ENCODE measurements around the gene LRRK2.
"Not testable (repeated sequence)": the region's sequence is repeated elsewhere in the genome, so short reads cannot be mapped to it uniquely, and the experiment has no call there.

The LRRK2 gene

DNA sequence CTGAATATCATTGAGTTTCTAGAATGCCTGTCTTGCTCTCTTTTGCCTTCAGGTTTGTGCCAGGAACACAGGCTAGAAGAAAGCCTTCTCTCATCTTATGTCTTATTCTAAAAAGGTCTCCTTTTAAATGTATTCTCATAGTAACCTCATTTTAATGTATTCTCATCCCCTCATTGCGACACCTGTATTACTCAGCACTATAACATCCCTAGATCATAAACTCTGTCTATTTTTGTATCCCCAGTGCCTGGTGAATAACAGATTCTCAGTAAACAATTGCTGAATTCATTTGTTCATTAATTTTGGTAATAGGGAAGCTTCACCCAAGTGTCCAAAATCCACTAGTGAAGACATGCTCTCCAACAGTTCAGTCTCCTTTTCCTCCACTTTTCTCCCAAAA lies 8.8 kb upstream of the LRRK2 start:
- no peak for DNase-seq

- DNase-seq: no peak
Observed at GRCh38 chr12:40216516-40217288, 8.1 kb upstream of the LRRK2 start.

DNA sequence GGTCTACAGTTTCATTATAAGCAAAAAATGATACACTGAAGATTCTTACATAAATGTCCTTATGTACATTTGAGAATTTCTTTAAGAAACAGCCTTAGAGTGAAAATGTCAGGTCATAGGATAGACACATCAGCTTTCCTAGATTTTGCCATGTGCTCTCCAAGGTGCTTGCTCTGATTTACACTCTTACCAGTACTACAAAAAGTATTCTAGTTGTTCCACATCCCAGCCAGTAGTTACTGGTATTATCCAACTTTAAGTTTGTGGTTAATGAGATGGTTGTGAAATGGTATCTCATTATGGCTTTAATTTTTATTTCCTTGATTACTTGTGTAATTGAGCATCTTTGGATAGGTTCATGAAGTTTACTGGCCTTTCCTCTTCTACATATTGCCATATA lies 5.0 kb upstream of the LRRK2 start:
- no peak for DNase-seq

DNA sequence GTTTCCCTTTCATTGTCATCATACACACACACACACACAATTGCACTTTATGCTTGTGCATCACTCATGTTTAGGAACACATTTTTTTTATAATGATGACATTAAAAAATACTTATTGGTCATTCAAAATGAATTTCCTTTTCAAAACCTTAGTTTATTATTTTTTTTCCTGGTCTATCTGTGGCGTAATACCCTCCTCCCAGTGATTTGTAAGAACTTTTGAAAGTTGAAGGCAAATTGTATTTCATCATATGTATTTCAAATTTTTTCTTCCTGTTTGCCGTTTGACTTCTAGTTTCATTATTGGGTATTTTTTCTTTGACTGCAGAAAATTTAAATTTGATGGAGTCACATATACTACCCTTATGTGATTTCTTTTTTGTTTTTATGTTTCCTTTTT lies 2.5 kb upstream of the LRRK2 start:
- DNase-seq: no peak

DNA sequence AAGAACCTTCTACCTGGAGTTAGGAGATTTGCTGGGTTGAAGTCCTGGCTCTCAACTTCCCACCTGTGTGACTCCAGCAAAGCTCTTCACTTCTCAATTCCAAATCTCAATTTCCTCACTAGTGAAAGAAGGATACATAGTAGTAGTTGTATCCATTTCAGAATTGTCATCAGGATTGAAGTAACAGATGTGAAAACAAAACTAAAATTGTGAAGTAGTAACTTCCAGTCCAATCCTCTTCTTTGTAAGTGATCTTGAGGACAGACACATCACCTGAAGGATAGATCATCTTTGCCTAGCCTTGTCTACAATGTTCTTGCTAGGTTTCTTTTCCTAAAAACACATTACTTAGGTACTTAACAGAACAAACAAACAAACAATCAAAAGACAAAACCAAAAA lies 1.2 kb upstream of the LRRK2 start:
- DNase-seq: no peak

- no peak for DNase-seq
Observed at GRCh38 chr12:40225337-40225983, 663 bp downstream of the LRRK2 start.

GRCh38 chr12:40225984-40226602 lies 1.3 kb downstream of the LRRK2 start:
- DNase-seq: no peak

- DNase-seq: no peak
Observed at GRCh38 chr12:40226705-40227104, 1.9 kb downstream of the LRRK2 start.

GRCh38 chr12:40227447-40227846 lies 2.6 kb downstream of the LRRK2 start:
- no peak for DNase-seq

DNA sequence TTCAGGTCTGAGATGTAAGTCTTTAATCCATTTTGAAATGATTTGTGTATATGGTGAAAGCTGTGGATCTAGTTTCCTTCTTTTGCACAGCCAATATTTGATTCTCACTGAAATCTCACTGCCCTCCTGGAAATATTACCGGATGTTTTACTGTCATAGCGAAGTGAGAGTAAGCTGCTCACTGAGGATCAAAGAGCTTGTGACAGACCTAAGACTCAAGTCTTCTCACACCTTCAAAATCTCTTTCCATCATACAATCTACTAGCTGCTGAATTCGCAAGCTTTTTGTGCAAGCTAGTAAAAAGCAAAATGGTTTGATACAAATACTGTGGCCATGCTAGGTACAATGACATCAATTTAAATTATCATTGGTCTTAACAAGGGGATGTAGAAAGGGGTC lies 3.9 kb downstream of the LRRK2 start:
- no peak for DNase-seq

GRCh38 chr12:40229690-40230651 lies 5.2 kb downstream of the LRRK2 start:
- DNase-seq: no peak

DNA sequence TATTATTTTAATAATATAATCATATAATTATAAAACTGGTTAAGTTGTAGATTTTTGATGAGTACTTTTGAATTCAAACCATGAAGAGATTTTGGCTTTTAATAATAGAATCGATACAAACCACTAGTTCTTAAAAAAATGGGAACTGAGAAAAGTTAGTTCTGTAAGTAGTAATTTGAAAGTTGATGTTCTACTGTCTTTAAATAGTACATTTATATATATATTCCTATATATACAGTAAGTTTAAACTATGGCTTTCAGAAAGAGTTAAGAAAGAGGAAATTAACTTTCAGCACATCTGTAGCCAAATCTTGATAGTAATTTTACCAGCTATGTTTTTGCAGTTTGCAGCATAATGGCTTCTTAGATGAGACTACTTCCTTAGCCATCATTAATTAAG lies 7.8 kb downstream of the LRRK2 start:
- no peak for DNase-seq

DNA sequence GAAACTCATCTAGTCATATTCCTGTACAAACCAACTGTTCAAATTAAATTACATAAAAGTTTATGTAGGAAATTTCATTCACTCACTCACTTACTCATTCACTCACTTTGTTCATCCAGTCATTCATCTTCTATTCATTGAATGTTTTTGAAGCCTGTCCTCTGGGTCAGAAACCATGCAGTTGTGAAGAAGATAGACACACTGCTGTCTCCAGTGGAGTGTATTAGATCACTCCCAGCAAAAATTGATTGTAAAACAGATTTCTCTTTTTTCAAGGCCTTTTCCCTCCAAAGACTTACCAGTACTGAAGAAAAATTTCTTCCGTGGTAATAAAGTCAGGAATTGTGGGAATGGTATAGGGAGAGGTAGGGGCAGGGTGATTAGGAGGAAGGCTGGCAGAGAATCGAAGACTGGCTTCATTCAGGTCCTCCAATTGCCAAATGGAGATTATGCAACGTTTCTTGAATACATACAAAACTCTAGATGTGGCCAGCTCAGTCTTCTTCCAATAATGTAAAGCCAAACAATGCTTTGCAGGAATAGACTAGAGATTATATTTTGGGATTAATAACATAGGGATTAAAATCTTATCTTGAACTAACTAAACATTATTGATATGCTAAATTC lies 9.1 kb downstream of the LRRK2 start:
- no peak for DNase-seq

GRCh38 chr12:40236357-40236850 lies 11.6 kb downstream of the LRRK2 start:
- DNase-seq: no peak

GRCh38 chr12:40238266-40238902 lies 13.6 kb downstream of the LRRK2 start:
- DNase-seq: no peak

- DNase-seq: no peak
Observed at GRCh38 chr12:40238979-40239378, 14.2 kb downstream of the LRRK2 start.

DNA sequence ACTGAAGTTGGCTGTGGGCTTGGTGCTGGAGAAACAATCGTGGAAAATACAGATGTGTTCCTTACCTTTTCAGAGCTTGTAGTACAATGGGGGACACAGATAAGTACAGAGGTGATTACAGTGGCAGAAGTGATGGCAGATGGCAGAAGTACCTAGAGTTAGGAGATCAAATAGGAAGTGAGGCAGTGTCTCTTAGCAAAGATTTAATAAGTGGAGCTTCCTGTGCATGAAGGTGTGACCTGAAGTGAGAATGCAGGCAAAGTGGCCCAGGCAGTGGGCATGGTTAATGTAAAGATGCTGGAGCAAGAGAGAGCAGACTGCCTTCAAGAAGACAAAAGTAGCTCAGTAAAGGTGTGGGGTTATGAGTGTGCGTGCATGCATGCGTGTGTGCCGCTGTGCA lies 16.0 kb downstream of the LRRK2 start:
- DNase-seq: no peak

GRCh38 chr12:40241741-40242140 lies 16.9 kb downstream of the LRRK2 start:
- no peak for DNase-seq

DNA sequence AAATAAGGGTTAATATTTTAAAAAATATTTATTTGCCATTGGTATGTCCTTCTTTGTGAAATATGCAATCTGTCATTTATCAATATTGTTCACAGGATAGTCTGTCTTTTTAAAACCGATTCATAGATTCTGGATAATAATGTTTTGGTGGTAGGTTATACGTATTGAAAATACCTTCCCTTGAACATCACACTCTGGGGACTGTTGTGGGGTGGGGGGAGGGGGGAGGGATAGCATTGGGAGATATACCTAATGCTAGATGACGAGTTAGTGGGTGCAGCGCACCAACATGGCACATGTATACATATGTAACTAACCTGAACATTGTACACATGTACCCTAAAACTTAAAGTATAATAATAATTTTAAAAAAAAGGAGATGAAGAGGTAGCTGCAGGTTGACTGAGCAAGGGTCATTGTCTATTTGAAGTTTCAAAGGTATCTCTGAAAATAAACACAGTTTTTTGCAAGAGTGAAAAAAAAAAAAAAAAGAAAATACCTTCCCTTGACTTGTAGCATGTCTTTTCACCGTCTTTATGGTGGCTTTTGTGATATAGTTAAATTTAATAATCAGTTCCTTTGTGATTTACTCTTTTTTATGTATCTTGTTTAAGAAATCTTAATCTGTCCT lies 19.8 kb downstream of the LRRK2 start:
- DNase-seq: not testable (repeated sequence)

DNA sequence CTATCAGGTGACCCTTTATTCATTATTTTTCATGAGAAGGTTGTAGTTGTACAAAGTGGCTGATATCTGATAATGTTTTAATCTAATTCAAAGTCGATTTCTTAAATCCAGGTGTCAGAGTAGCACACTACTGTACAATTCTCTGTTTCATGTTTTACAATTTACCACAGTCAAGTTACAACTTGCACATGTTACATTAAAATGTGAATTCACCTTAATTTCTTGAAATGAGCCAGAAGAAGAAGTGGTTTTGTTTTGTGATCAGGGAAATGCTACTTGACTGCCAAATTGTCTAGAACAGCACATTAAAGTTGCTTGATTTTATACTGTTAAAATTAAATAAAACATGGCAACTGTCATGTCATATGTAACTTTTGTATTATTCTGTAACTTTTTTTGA lies 23.2 kb downstream of the LRRK2 start:
- DNase-seq: no peak

DNA sequence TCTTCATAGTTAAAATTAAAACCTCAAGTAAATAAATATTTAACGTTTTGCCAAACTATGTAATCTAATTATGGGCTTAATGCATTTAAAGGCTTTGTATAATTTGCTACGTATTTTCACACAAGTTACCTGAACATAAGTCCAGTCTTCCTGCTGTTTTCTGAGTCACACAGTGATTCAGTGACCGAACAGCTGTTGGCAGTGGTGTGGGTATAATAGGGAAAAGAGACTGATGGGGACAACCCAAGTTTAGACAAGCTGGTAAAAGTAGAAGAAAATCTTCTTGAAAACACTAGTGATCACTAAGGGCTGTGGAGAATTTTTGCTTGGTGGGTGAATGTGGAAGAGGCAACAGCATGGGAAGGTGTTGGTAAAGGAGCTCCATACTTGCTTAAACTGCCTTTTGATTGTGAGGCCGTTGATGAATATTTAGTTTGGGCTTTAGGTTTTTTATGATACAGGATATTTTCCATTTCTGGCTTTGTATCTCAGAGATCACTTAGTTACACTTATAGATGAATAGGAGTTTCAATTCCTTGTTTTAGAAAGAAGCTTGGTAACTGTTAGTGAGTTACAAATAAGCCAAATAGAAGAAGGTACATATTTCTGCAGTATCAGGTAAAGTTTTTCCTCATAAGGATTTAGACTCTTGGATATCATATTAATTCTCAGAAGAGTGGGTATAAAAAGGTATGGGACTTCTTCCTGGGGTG lies 23.9 kb downstream of the LRRK2 start:
- no peak for DNase-seq

Data from activated effector memory CD4-positive, alpha-beta T cell treated with Interleukin-2 at 50 U/mL for 16 hours (primary cell).